ENCODE data around the gene TMEM37.
A peak's percentile ranks its signal among the peaks of the same experiment; 100 is the strongest.

- TF ChIP-seq CTCF (conservative IDR thresholded peaks at IDR 0.05; ENCODE audit: low read depth, low read length) = peak; percentile 59
- TF ChIP-seq EZH2 (IDR thresholded peaks at IDR 0.05; ENCODE audit: borderline replicate concordance, low read depth, low read length, poor library complexity, severe bottlenecking) = no peak
These were observed 44.1 kb upstream of the TMEM37 start for GRCh38 chr2:119387381-119388129.
